GM18499 (cell line): Measurements from ENCODE around the gene CCDC158.
"Not testable (repeated sequence)": the region's sequence is repeated elsewhere in the genome, so short reads cannot be mapped to it uniquely, and the experiment has no call there.

Experiments
- ATAC-seq: cut with Tn5 transposase; IDR thresholded peaks from one replicate; pipeline ENCODE4 v1.9.1; 2021; ENCODE audit warnings: moderate number of reproducible peaks; ENCODE audit not compliant: insufficient read depth, unreplicated experiment

Gene CCDC158

DNA sequence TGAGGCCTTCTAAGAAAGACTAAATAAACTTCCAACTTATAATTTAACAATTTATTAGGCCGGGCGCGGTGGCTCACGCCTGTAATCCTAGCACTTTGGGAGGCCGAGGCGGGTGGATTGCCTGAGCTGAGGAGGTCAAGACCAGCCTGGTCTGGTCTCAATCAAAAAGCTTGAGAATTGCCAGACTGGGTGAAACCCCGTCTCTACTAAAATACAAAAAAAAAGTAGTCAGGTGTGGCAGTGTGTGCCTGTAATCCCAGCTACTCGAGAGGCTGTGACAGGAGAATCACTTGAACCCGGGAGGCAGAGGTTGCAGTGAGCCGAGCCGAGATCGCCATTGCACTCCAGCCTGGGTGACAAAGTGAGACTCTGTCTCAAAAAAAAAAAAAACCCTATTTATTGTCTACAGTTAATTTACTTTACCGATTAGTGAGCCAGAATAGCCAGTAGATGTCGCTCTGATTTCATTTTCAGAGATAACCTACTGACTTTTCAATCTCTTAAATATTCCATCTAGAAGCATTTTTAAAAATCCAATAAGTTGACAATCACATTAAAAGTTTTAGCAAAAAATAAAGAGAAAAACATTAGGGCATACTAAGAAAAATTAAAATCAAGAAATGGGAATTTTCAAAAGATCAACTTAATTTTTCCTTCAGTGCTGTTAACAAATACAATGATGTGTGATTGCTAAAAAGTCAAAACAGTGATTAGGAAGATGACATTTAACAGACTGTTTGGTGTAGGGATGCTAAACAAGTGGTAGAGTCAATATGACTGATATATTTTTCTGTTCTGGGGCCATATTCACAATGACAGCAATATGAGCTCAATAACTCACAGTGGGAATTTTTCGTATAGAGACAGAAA lies 9.8 kb upstream of the CCDC158 start:
- ATAC-seq, result no peak

- ATAC-seq, result no peak
These were observed 8.7 kb upstream of the CCDC158 start for GRCh38 chr4:76429636-76430035.

- no peak for ATAC-seq
These were observed 5.3 kb upstream of the CCDC158 start for GRCh38 chr4:76426272-76426671.

DNA sequence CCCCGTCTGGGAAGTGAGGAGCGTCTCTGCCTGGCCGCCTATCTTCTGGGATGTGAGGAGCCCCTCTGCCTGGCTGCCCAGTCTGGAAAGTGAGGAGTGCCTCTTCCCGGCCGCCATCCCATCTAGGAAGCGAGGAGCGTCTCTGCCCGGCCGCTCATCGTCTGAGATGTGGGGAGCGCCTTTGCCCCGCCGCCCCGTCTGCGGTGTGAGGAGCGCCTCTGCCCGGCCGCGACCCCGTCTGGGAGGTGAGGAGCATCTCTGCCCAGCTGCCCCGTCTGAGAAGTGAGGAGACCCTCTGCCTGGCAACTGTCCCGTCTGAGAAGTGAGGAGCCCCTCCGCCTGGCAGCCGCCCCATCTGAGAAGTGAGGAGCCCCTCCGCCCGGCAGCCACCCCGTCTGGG lies 2.2 kb upstream of the CCDC158 start:
- not testable (repeated sequence) for ATAC-seq

GRCh38 chr4:76420188-76420761 lies 666 bp downstream of the CCDC158 start:
- no peak for ATAC-seq

GRCh38 chr4:76410636-76411035 lies 10.3 kb downstream of the CCDC158 start:
- ATAC-seq, result no peak

DNA sequence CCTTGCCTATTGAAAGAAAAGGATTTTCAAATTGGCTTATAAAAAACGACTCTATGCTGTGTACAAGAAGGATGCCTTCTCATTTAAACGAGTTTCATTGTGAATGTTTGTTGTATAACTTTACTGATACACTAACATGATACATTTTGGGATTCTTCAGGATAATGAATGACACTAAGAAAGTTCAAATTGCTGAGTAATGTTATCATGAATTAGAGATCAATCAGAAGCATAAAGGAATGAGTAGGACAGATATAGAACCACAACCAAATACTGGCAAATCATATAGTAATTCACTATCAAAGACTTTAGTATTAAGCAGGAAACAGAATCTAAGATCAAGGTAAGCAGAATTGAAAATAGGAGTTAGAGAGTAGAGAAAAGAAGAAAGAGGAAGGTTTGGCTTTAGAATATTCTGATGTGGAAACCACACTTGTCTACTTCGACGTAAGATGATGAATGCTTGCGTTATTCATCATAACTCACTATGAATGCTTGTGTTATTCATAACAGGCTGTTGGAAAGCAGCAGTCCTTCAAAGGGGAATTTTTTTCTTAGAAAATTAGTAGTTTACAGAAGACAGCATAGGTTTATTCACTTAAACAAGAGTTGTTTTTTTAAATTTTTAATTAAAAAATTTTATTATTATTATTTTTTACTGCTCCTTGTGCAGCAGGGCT lies 13.4 kb downstream of the CCDC158 start:
- ATAC-seq, result no peak

- no peak for ATAC-seq
These were observed 14.9 kb downstream of the CCDC158 start for GRCh38 chr4:76406081-76406480.

DNA sequence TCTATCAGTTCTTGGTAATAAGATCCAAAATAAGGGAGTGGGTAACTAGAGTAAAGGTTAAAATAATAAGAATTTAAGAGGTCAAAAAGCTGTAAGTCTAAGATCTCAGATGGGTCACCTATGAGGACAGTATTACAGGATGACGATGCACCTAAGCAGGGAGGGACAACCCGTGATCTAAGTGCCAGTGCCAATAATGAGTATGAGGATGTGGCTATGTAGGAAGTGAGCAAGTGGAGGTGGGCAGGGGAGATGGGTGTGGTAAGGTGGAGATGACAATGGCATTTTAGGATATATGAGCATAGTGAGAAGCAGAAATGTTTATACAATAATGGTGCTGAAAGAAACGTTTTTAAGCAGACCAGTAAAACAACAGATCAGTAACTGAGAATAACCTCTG lies 19.3 kb downstream of the CCDC158 start:
- no peak for ATAC-seq

DNA sequence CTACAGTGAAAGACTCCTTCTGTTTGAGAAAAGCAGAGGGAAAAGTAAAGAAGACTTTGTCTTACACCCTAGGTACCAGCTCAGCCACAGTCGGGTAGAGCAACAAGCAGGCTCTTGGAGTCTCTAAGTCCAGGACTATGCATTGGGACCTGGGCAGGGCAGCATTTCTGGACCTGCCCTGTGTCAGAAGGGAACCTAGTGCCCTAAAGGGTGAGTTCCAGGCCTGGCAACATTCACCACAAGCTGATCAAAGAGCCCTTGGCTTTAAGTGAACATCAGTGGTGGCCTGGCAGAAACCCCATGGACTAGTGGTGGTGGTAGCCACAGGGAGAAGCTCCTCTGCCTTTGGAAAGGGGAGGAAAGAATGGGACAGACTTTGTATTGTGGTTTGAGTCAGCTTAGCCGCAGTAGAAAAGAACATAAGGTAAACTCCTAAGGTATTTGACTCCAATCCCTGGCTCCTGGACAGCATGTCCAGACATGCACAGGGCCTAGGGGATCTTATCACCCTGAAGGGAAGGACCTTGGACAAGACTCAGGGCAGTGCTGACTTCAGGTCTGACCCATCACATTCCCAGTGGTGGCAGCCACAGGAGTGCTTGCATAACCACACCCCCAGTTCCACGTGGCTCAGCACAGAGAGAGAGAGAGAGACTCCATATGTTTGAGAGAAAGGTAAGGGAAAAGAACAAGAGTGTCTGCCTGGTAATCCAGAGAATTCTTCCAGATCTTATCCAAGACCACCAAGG lies 32.6 kb downstream of the CCDC158 start:
- no peak for ATAC-seq

DNA sequence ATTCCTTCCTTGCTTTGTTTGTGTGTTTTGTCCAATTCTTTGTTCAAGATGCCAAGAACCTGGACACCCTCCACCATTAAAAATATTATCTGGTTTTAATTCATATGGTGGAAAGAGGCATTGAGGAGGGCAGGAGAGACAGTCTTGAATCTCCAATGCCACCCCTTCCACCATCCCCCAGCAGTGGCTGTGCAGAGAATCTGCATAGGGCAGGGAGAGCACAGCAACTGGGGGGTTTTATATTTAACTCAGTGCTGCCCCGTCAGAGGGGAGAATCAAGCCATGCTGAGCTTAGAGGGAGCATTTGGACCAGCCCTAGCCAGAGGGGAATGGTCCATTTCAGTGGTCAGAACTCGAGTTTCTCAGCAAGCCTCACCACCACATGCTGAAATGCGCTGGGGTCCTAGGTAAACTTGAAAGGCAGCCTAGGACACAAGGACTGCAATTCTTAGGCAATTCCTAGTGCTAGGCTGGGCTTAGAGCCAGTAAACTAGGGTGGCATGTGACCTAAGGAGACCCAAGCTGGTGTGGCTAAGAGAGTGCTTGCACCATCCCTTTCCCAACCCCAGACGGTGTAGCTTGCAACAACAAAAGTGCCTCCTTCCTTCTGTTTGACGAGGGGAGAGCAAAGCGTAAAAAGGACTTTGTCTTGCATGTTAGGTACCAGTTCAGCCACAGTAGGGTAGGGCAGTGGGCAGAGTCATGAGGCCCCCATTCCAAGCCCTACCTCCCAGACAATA lies 34.2 kb downstream of the CCDC158 start:
- no peak for ATAC-seq

DNA sequence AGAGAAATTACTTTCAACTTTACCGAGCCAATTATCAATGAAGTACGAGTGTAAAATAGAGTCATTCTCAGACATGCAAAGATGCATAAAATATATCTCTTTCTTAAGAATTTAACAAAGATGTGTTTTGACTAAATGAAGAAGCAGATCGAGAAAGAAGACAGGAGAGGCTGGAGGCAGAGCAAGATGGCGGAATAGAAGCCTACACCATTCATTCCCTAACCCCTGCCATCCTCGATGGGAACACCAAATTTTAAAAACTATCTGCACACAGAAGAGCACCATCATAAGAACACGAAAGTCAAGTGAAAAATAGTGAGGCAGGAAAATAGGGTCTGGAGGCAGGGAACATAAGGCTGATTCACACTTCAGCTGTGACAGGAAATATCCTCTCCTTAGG lies 35.0 kb downstream of the CCDC158 start:
- ATAC-seq, result no peak

- ATAC-seq, result no peak
These were observed 36.9 kb downstream of the CCDC158 start for GRCh38 chr4:76384052-76384451.

DNA sequence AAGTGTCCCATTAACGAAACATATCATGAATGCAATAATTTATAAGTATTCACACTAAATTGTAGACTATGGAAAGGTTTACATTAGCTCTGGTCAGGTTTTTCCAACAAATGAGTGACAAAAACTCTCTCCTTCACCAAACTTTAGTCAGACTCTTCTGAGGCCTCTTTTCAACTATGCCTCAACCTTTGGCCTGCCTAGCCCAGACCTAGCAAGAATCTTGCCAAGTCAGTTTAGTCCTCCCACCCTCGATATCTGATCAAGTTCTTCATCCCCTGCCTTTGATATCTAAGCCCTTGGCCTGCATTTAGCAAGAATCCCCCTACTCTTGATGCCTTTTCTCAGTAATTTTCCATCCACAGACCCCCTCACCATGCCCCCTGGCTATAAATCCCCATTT lies 37.9 kb downstream of the CCDC158 start:
- no peak for ATAC-seq

DNA sequence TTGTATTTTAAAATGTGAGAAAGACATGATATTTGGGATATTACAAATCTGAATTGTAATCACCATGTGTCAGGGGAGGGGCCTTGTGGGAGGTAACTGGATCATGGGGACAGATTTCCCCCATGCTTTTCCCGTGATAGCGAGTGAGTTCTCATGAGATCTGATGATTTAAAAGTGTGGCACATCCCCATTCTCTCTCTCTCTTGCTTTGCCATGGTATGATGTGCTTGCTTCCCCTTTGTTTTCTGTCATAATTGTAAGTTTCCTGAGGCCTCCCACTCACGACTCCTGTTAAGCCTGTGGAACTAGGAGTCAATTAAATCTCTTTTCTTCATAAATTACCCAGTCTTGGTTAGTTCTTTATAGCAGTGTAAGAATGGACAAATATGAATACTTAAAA lies 39.0 kb downstream of the CCDC158 start:
- ATAC-seq, result no peak

GRCh38 chr4:76380561-76380960 lies 40.4 kb downstream of the CCDC158 start:
- no peak for ATAC-seq

DNA sequence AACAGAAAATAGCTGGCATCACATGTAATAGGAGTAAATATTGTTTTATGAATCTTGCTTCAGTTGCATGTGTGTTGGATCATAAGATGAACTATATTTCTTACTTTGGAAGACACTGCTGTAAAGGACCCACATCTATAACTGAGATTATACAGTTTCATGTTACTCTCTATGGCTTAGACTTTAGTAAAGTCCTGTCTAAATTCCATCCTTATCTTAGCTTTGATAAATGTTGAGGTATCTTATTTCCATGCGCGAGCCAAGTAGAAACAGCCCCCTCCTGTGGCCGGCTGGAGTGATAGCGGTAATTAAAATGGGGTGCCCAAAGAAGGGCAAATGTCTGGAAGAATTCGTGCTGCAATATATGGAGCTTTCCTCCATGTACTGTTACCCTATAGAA lies 43.0 kb downstream of the CCDC158 start:
- ATAC-seq, result no peak

DNA sequence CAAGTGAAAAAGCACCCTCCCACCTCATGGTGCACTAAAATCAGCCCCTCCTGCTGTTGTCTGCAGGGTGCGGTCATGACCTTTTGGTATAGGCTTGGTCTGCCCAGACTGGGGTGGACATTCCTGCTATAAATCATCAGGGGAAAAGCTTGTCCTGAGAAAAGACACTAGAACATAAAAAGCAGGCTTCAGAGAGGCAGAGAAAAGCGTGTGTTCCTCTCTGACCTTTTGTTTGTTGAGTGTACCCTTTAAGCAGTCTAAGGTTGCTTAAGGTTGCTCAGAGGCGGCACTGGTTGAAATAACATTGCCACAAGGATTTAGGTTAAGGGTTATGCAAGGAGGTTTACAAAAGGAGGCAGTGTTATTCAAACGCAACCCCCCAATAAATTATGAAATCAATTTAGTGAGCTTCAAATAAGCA lies 43.5 kb downstream of the CCDC158 start:
- no peak for ATAC-seq

GRCh38 chr4:76376534-76376933 lies 44.4 kb downstream of the CCDC158 start:
- no peak for ATAC-seq

- ATAC-seq, result no peak
These were observed 45.2 kb downstream of the CCDC158 start for GRCh38 chr4:76375703-76376102.
